HEK293T (cell line): Measurements from ENCODE around the gene TNFSF4.

Source experiments
- ARNT ChIP-seq: fragments of 450-650 bp; IDR thresholded peaks from 2 replicates; pipeline ENCODE4 v1.6.1; 2017; ENCODE audit warnings: mild to moderate bottlenecking
- BHLHE40 ChIP-seq: fragments of 450-650 bp; IDR thresholded peaks from 2 replicates; pipeline ENCODE4 v1.6.1; 2016; ENCODE audit warnings: mild to moderate bottlenecking, moderate library complexity, borderline replicate concordance
- CTBP1 ChIP-seq: fragments of 450-650 bp; IDR thresholded peaks from 2 replicates; pipeline ENCODE4 v1.6.1; 2016; ENCODE audit warnings: borderline replicate concordance
- ELF4 ChIP-seq: fragments of 450-650 bp; IDR thresholded peaks from 2 replicates; pipeline ENCODE4 v1.6.1; 2017; ENCODE audit warnings: antibody characterized with exemption
- FOXA1 ChIP-seq: fragments of 450-650 bp; IDR thresholded peaks from 2 replicates; pipeline ENCODE4 v1.6.1; 2016; ENCODE audit warnings: mild to moderate bottlenecking
- FOXK2 ChIP-seq: fragments of 450-650 bp; IDR thresholded peaks from 2 replicates; pipeline ENCODE4 v1.6.1; 2016; ENCODE audit warnings: mild to moderate bottlenecking
- FOXM1 ChIP-seq: fragments of 450-650 bp; IDR thresholded peaks from 2 replicates; pipeline ENCODE4 v1.6.1; 2017; ENCODE audit warnings: mild to moderate bottlenecking, borderline replicate concordance
- HDGF ChIP-seq: fragments of 450-650 bp; IDR thresholded peaks from 2 replicates; pipeline ENCODE4 v1.6.1; 2017; ENCODE audit warnings: antibody characterized with exemption, borderline replicate concordance
- L3MBTL2 ChIP-seq: fragments of 450-650 bp; conservative IDR thresholded peaks from 2 replicates; pipeline ENCODE4 v1.6.1; 2016; ENCODE audit warnings: mild to moderate bottlenecking
- SP1 ChIP-seq: fragments of 450-650 bp; IDR thresholded peaks from 2 replicates; pipeline ENCODE4 v1.6.1; 2017
- SUZ12 ChIP-seq: fragments of 450-650 bp; IDR thresholded peaks from 2 replicates; pipeline ENCODE4 v1.6.1; 2016; ENCODE audit warnings: mild to moderate bottlenecking
- TARDBP ChIP-seq: fragments of 450-650 bp; IDR thresholded peaks from 2 replicates; pipeline ENCODE4 v1.6.1; 2016
- ZNF384 ChIP-seq: fragments of 450-650 bp; IDR thresholded peaks from 2 replicates; pipeline ENCODE4 v1.6.1; 2016
- TF ChIP-seq, protein P1 (sequence below): fragments of 450-650 bp; IDR thresholded peaks from 2 replicates; pipeline ENCODE4 v1.6.1; 2016

DNA sequence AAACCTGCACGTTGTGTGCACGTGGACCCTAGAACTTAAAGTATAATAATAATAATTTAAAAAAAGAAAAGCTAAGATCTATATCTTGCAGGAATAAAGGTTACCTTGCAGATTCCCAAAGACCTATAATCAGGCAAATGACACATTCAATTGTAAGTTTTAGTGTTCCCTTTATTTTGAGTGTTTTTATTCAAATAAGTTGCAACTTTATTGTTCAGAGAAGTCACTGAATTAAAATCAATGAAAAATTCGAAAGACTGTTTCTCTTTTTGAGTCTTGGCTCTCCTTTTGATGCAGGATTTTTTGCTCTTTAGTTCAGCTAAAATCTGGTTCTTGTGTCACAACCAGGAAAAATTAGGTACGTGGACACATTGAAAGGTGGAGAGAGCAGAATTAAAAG lies 27.8 kb upstream of the TNFSF4 start:
- TF ChIP-seq SP1 (no peak), FOXM1 (no peak), FOXK2 (no peak), ARNT (no peak), FOXA1 (no peak), BHLHE40 (no peak), SUZ12 (no peak), L3MBTL2 (no peak), TARDBP (no peak), ELF4 (no peak), ZNF384 (no peak), HDGF (no peak), CTBP1 (no peak)
- TF ChIP-seq, protein P1, sequence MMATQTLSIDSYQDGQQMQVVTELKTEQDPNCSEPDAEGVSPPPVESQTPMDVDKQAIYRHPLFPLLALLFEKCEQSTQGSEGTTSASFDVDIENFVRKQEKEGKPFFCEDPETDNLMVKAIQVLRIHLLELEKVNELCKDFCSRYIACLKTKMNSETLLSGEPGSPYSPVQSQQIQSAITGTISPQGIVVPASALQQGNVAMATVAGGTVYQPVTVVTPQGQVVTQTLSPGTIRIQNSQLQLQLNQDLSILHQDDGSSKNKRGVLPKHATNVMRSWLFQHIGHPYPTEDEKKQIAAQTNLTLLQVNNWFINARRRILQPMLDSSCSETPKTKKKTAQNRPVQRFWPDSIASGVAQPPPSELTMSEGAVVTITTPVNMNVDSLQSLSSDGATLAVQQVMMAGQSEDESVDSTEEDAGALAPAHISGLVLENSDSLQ, result no peak
